PC-3 (cell line): ENCODE measurements around the gene PPARD.

Experiments
- EZH2 ChIP-seq: fragments of 300-600 bp; sonication (generic); IDR thresholded peaks from one replicate; pipeline ENCODE4 v1.6.1; 2017; ENCODE audit warnings: antibody characterized with exemption, mild to moderate bottlenecking, low read length; ENCODE audit not compliant: unreplicated experiment
- EZH2phosphoT487 ChIP-seq: fragments of 300-600 bp; sonication (generic); IDR thresholded peaks from 2 replicates; pipeline ENCODE4 v1.6.1; 2018; ENCODE audit warnings: mild to moderate bottlenecking, antibody characterized with exemption, low read length, borderline replicate concordance
- TF ChIP-seq, protein P1 (sequence below): fragments of 300-600 bp; sonication (generic); conservative IDR thresholded peaks from 2 replicates; pipeline ENCODE4 v1.5.1; 2017; ENCODE audit warnings: antibody characterized with exemption, low read depth, mild to moderate bottlenecking, low read length

DNA sequence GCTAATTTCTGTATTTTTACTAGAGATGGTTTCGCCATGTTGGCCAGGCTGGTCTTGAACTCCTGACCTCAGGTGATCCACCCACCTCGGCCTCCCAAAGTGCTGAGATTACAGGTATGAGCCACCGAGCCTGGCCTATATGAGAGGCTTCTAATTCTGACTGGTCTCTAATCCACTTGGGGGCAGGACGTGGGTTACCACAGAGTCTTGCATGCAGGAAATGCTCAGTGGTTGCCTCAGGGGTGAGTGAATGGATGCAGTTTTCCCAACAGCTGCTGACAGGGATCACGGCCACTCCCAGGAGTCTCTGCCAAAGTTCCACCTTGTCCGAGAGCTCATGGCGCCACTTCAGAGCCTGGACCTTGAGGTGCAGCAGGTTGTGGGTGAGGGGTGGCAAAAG is 103.3 kb downstream of the PPARD start:
- TF ChIP-seq, protein P1, sequence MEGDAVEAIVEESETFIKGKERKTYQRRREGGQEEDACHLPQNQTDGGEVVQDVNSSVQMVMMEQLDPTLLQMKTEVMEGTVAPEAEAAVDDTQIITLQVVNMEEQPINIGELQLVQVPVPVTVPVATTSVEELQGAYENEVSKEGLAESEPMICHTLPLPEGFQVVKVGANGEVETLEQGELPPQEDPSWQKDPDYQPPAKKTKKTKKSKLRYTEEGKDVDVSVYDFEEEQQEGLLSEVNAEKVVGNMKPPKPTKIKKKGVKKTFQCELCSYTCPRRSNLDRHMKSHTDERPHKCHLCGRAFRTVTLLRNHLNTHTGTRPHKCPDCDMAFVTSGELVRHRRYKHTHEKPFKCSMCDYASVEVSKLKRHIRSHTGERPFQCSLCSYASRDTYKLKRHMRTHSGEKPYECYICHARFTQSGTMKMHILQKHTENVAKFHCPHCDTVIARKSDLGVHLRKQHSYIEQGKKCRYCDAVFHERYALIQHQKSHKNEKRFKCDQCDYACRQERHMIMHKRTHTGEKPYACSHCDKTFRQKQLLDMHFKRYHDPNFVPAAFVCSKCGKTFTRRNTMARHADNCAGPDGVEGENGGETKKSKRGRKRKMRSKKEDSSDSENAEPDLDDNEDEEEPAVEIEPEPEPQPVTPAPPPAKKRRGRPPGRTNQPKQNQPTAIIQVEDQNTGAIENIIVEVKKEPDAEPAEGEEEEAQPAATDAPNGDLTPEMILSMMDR, result no peak
- TF ChIP-seq EZH2 (no peak), EZH2phosphoT487 (no peak)
